DMS114 treated with DMSO at 0.1 percent for 48 hours (cell line): ENCODE data around the gene LIPG.

Experiments used
- DNase-seq: peaks from one replicate; lab custom pipeline; 2025; ENCODE audit not compliant: unreplicated experiment; lab: John Stamatoyannopoulos, UW

LIPG gene

GRCh38 chr18:49610022-49610445 lies 48.2 kb downstream of the LIPG start:
- DNase-seq, result no peak

DNA sequence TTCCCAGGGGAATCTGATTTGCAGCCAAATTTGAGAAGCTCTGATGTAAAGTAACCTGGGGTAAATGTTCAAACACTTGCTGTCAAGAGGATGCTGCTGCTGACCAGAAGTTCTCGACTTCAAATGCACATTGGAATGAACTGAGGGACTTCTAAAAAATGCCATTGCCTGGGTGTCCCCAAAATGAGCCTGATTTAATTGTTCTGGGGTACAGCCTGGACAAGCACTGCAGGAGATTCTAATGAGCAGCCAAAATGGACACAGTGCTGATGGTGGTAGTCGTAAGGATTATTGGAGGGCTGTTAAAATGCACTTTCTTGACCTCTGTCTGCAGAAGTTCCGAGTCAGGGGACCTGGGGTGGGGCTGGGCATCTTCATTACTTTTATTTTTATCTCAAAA lies 49.5 kb downstream of the LIPG start:
- DNase-seq, result no peak

GRCh38 chr18:49612515-49613033 lies 50.7 kb downstream of the LIPG start:
- DNase-seq, result no peak

DNA sequence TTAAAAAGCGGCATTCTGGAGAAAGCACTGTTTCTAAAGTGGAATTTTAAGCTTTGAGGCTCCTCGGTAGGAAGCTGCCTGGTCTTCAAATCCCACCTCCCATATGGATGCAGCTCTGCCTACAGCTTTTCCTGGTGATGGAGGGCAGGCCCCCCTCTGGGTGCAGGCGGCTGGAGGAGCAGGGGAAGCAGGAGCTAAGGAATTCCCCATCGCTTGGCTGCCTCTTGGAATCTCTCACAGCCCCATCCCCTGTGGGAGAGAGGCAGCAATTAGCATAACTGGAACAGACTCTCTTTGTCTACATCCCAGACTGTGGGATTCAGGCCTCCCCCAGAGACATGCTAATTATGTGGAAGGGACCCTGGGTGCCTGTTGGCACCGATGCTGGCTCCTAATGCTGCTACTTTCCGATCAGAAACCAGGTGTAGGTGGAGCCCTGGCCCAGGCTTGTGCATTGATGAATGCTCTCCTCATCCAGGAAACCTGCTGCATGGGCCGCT lies 51.3 kb downstream of the LIPG start:
- DNase-seq, result no peak

DNA sequence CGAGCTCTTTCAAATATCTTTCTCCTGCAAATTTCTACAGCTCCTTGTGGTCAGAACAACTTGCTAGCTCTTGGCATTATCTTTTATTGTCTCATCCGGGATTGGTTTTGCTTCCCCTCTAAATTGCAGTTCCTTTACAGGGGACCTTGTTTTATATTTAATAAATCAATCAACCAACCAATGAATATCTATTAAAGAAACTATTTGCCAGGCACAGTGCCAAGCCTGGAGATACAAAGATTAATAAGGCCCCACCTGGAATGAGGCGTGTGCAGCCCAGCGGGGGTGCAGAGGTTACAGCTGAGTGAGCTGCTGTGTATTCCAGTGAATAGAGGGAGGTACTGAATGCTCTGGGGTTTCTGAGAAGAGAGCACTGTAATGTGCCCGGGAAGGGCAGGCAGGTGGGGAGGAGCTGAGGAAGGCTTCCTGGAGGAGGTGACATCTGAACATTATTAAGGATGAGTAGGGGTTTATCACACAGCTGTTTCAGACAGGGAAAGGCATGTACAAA lies 51.8 kb downstream of the LIPG start:
- DNase-seq, result no peak

- no peak for DNase-seq
Observed at GRCh38 chr18:49616618-49617328, 54.9 kb downstream of the LIPG start.

GRCh38 chr18:49617329-49617695 lies 55.5 kb downstream of the LIPG start:
- no peak for DNase-seq

GRCh38 chr18:49617865-49618264 lies 56.0 kb downstream of the LIPG start:
- no peak for DNase-seq

DNA sequence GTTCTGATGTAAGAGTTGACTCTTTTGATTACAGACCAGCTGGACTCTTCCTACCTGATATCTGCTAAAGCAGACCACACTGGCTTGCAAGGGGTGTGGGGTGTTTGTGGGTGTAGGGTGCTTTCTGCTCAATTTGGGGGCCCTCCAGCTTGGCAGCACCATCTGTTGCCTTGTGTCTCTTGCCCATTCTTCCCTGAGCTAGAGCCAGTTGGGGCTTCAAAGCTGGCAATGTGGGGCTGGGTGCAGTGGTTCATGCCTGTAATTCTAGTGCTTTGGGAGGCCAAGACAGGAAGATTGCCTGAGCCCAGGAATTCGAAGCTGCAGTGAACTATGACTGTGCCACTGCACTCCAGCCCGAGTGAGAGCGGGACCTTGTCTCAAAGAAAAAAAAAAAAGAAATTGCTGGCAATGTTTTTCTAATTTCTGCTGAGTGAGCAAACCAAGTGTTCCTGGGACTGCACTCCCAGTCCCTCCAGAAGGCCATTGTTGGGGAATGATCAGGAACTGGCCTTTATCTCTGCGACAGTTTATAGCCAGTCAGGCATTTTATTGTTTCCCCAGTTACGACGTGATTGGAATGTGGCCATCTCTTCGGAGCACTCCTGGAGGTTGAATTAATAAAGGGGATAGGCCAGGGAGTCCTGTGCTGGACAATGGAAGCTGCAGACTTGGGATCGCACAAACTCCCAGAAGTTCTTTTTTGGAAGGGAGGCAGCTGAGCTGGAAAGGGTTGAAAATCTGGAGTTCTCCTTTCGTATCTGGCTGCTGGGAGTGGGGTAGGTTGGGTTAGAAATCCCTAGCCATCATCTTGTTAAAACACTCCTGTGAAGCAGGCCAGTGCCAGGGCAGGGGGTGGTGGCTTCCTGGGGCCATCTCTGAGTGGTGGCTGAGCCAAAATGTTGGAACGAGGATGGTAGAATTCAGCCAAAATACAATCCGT lies 57.2 kb downstream of the LIPG start:
- no peak for DNase-seq

DNA sequence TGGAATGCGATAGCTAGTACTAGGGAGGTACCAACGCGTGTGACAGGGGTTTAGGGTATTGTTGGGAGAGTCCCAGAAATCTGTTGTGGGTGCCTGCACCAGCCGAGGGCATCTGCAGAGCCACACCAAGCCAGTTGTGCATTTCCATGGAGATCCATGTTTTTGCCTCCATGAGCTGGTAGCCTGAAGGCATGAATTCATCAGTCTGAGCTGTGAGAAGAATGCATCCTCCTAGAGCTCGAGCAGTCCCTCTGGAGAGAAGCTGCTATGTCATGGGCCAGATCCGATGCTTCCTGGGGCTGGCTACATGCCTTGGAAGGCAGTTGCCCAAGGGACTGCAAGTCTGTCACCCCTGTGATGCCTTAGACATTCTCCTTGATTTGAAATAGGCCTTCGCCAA lies 57.9 kb downstream of the LIPG start:
- DNase-seq, result no peak

- no peak for DNase-seq
Observed at GRCh38 chr18:49621301-49621700, 59.4 kb downstream of the LIPG start.

GRCh38 chr18:49621717-49622351 lies 60.0 kb downstream of the LIPG start:
- DNase-seq, result no peak

DNA sequence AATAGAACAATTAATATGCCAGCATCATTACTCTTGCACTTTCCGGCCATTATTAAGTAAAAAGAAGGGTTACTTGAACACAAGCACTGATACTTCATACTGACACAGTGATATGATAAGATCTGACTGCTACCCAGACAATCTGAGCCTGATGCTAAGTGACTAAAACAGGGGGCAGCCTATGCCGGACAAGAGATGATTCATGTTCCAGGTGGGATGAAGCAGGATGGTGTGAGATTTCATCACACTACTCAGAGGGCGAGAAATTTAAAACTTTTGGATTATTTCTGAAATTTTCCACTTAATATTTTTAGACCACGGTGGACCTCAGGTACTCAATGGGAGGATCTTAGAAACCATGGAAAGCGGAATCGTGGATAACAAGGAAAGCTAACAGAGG lies 61.7 kb downstream of the LIPG start:
- no peak for DNase-seq

- DNase-seq, result no peak
Observed at GRCh38 chr18:49625021-49625691, 63.3 kb downstream of the LIPG start.

GRCh38 chr18:49626842-49627467 lies 65.1 kb downstream of the LIPG start:
- DNase-seq, result no peak

DNA sequence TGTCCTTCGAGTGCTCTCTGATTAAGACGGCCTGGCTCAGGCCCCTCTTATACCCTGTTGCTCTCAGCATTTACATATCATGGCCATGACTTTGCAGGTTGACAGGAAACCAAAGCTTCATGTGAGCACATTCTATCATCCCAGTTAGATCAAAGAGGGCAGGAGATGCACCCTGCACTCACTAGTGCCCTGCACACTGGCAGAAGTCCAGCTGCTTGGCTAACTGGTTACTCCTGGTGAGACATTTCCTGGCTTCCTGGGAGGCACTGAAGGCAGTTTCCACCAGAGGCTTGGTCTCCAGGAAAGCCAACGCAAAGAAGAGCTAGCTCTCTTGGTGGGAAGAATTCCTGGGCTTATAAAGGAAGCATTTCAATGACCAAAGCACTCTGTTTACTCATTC lies 66.3 kb downstream of the LIPG start:
- DNase-seq, result no peak

- no peak for DNase-seq
Observed at GRCh38 chr18:49628881-49629795, 67.3 kb downstream of the LIPG start.

GRCh38 chr18:49630246-49630699 lies 68.4 kb downstream of the LIPG start:
- DNase-seq, result no peak
